Right atrium auricular region (tissue), 2 donors: ENCODE data around the gene TAS2R38. TPM values are rescaled to one million over a fixed set of nuclear protein-coding genes. Genes with fewer than 3 reads are reported as not detected.

Experiments
- DNase-seq: peaks from one replicate; pipeline ENCODE4 v3.0.0-alpha.2; 2019; ENCODE audit warnings: low spot score
- H3K27ac ChIP-seq, 2 donors: fragments of 200-600 bp; sonication (generic); 1 replicate in 1 of 2; 2 replicates in 1 of 2; pipeline ENCODE4 v1.5.1; 2016 to 2019
- H3K27me3 ChIP-seq, 2 donors: fragments of 200-600 bp; sonication (generic); one replicate each; pipeline versions ENCODE4 v1.5.1 to v1.6.0; 2017 to 2019
- H3K36me3 ChIP-seq: fragments of 200-600 bp; sonication (generic); one replicate; pipeline ENCODE4 v1.5.1; 2016
- H3K4me1 ChIP-seq, 2 donors: fragments of 200-600 bp; sonication (generic); one replicate each; pipeline versions ENCODE4 v1.5.1 to v1.6.0; 2017 to 2019
- H3K4me3 ChIP-seq, 2 donors: fragments of 200-600 bp; sonication (generic); 1 replicate in 1 of 2; 2 replicates in 1 of 2; pipeline ENCODE4 v1.5.1; 2017 to 2019; ENCODE audit warnings: mild to moderate bottlenecking in 1 of 2, moderate library complexity in 1 of 2
- H3K9me3 ChIP-seq, 2 donors: fragments of 200-600 bp; sonication (generic); one replicate each; pipeline ENCODE4 v1.5.1; 2019
- total RNA-seq, 2 donors: library from RNA; depleted of rRNA; stranded (reverse); fragments of >200 nt; gene quantifications; one replicate each; pipeline ENCODE4 v1.1.0, GENCODE V29; 2016
- TF ChIP-seq, protein P1 (sequence below), 2 donors: fragments of 200-600 bp; sonication (generic); IDR thresholded peaks; one replicate each; pipeline ENCODE4 v1.5.1; 2019; ENCODE audit warnings: antibody characterized with exemption in 2 of 2

TAS2R38 gene
- total RNA-seq, 2 donors from 2014 or later = not detected

DNA sequence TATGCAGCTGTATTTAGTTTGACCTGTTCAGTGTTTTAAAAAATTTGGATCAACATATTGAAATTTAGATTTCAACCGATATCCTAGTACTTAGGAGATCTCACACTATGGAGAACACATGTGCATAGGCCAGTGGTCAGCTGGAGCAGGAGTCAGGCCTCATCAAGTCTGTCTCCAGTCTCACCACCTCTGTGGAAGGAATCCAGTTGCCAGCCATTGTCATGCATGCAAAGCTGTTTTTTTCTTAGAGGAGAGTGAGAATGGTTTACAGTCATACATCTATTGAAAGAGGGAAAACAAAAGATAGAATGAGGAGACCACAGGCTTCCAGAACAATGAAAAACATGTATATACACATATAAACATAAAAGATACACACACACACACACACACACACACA lies 19.2 kb downstream of the TAS2R38 start:
- H3K9me3 ChIP-seq = no peaks in the 10 kb centered on the region
- H3K36me3 ChIP-seq = no peaks in the 10 kb centered on the region
- H3K27ac ChIP-seq = no peak overlapping the region
- TF ChIP-seq, protein P1, sequence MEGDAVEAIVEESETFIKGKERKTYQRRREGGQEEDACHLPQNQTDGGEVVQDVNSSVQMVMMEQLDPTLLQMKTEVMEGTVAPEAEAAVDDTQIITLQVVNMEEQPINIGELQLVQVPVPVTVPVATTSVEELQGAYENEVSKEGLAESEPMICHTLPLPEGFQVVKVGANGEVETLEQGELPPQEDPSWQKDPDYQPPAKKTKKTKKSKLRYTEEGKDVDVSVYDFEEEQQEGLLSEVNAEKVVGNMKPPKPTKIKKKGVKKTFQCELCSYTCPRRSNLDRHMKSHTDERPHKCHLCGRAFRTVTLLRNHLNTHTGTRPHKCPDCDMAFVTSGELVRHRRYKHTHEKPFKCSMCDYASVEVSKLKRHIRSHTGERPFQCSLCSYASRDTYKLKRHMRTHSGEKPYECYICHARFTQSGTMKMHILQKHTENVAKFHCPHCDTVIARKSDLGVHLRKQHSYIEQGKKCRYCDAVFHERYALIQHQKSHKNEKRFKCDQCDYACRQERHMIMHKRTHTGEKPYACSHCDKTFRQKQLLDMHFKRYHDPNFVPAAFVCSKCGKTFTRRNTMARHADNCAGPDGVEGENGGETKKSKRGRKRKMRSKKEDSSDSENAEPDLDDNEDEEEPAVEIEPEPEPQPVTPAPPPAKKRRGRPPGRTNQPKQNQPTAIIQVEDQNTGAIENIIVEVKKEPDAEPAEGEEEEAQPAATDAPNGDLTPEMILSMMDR (IDR thresholded peaks at IDR 0.05) = no peak
- no peaks in the 10 kb centered on the region for H3K4me1 ChIP-seq
- DNase-seq = no peak
- H3K4me3 ChIP-seq = no peak overlapping the region
- no peaks in the 10 kb centered on the region for H3K27me3 ChIP-seq

DNA sequence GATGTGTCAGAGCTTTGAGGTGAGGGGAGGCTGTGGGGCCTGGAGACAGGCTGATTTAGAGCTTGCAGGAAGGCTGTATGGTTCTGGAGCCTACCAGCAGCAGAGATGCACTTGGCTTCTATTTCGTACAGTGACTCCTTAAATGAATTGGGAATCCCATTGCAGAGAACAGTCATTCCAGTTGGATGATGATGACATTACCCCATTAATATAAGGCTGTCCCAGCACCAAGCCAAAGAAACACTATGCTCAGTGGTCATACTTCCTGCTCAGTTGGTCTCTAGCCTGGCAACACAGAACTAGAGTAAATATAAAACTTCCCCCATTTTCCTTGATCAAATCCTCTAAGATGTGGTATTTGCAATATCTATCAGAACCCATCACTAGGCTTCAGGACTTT lies 21.1 kb downstream of the TAS2R38 start:
- TF ChIP-seq, protein P1 (IDR thresholded peaks at IDR 0.05) = no peak
- DNase-seq = no peak
- Histone ChIP-seq H3K4me3 (no peak overlapping the region), H3K4me1 (no peaks in the 10 kb centered on the region), H3K27ac (no peak overlapping the region), H3K27me3 (no peaks in the 10 kb centered on the region), H3K9me3 (no peaks in the 10 kb centered on the region), H3K36me3 (no peaks in the 10 kb centered on the region)

DNA sequence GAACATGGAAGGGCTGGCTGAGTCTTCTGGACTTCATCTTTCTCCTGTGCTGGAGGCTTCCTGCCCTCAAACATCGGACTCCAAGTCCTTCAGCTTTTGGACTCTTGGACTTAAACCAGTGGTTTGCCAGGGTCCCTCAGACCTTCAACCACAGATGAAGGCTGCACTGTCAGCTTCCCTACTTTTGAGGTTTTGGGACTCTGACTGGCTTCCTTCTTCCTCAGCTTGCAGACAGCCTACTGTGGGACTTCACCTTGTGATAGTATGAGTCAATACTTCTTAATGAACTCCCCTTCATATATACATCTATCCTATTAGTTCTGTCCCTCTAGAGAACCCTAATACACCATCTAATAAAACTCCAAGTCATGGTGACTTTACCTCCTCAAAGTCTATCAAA lies 22.8 kb downstream of the TAS2R38 start:
- no peak overlapping the region for H3K4me3 ChIP-seq
- no peaks in the 10 kb centered on the region for H3K27me3 ChIP-seq
- TF ChIP-seq, protein P1 (IDR thresholded peaks at IDR 0.05) = no peak
- H3K27ac ChIP-seq = no peak overlapping the region
- H3K36me3 ChIP-seq = no peaks in the 10 kb centered on the region
- H3K9me3 ChIP-seq = no peaks in the 10 kb centered on the region
- DNase-seq = no peak
- no peaks in the 10 kb centered on the region for H3K4me1 ChIP-seq

DNA sequence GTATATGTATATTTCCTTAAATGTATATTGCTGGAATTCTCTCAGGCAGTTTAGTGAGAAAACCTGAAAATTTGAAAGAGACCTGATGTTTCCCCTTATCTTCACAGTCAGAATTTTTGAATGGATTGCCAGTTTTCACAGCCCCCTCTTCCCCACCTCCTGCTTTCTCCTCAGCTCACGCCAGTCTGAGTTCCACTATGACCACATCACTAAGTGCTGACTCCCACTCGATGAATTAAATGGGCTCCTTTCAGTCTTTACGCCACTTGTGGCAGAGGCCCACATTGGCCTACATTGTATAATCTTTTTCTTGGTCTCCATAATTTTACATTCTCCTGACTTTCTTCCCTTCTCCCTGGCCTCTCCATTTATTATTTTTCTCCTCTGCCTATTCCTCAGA lies 23.7 kb downstream of the TAS2R38 start:
- H3K27me3 ChIP-seq = no peaks in the 10 kb centered on the region
- no peaks in the 10 kb centered on the region for H3K36me3 ChIP-seq
- no peak for DNase-seq
- H3K27ac ChIP-seq = no peak overlapping the region
- no peak overlapping the region for H3K4me3 ChIP-seq
- TF ChIP-seq, protein P1 (IDR thresholded peaks at IDR 0.05) = no peak
- no peaks in the 10 kb centered on the region for H3K4me1 ChIP-seq
- no peaks in the 10 kb centered on the region for H3K9me3 ChIP-seq

DNA sequence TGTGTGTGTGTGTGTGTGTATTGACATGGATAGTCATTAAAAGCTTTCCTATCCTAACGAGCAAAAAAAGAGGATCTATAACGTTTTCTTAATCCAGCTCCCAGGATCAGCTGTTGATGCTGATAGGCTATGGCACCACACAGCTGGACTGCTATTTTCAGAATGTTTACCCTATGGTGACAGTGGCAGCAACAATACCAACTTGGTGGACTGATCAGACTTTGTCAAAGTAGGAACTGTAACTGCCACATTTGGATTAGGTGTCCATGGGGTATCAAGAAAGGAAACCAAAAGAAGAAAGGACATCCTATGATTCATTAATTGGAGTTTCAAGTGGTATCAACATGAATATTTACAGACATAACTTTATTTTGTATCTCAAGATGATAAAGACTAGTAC lies 24.1 kb downstream of the TAS2R38 start:
- no peaks in the 10 kb centered on the region for H3K27me3 ChIP-seq
- H3K27ac ChIP-seq = no peak overlapping the region
- TF ChIP-seq, protein P1 (IDR thresholded peaks at IDR 0.05) = no peak
- no peak overlapping the region for H3K4me3 ChIP-seq
- H3K4me1 ChIP-seq = no peaks in the 10 kb centered on the region
- no peaks in the 10 kb centered on the region for H3K9me3 ChIP-seq
- no peak for DNase-seq
- H3K36me3 ChIP-seq = no peaks in the 10 kb centered on the region

DNA sequence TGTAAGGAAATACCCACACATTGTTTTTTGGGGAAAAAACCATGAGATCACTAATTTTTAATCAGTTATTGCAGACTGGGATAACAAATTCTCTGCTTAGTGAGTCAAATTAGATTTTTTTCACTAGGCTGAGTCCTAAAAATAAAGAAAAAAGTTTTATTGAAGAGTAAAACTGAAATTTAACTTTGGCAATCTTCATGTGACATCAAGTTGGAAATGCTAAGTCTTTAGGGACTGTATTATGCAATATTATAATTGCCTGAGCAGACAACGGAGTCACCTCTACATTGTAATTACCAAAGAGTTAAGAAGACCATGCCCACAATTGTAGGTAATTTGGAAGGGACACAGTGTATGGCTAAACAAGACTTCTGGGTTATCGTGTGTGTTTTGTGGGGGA lies 24.6 kb downstream of the TAS2R38 start:
- TF ChIP-seq, protein P1 (IDR thresholded peaks at IDR 0.05) = no peak
- H3K9me3 ChIP-seq = no peaks in the 10 kb centered on the region
- H3K4me1 ChIP-seq = no peaks in the 10 kb centered on the region
- H3K36me3 ChIP-seq = no peaks in the 10 kb centered on the region
- H3K27me3 ChIP-seq = no peaks in the 10 kb centered on the region
- DNase-seq = no peak
- H3K4me3 ChIP-seq = no peak overlapping the region
- H3K27ac ChIP-seq = no peak overlapping the region
